Measurements from ENCODE around the gene RBMS3. TPM values are rescaled to one million over a fixed set of nuclear protein-coding genes. Genes with fewer than 3 reads are reported as not detected.

RBMS3 gene
- total and polyA plus RNA-seq, 2 of the 8 experiments (the other 6 are each of a cell fraction or from before 2014, with no cell fraction given) = 3.7 to 6.9 TPM

DNA sequence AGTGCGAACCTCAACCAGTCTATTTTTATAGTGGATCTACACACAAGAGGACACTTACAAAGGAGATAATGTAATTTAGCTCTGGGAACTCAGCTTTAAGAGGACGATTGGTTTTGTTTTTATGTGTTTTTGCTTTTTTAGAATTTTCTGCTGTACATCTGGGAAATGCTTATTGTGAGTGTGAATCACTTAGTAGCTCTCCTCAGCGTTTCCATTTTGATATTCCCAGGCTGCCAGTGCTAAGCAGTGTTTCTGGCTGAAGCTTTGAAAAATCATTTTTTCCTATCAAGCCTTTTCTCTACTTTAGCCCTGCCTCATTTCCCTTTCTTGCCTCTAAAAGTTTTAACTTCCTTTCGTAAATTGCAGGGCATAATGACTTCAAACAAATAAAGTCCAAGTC, 117.9 kb downstream of the RBMS3 start:
- Histone ChIP-seq H3K9me3 (ENCODE audit: insufficient read depth in 2 of 2, low read depth in 1 of 2, low read length in 1 of 2) (peaks cover under 1 to 6% of the 10 kb centered on the region in 2 experiments; a peak in 3 of 4 replicates), H2BK120ac (replicated peaks; ENCODE audit: low read depth, low read length) (no peak overlapping the region), H3K79me1 (ENCODE audit: low read depth, low read length) (no peaks in the 10 kb centered on the region), H2BK15ac (ENCODE audit: low read length) (no peak overlapping the region), H3K27ac (ENCODE audit: low read depth, low read length) (no peak overlapping the region), H3K36me3 (ENCODE audit: control insufficient read depth in 2 of 4, insufficient read depth in 4 of 4, low read length in 3 of 4) (no peaks in the 10 kb centered on the region; a peak in 1 of 8 replicates), H3K4me1 (replicated peaks in 1 of 4; ENCODE audit: control insufficient read depth in 3 of 4, insufficient read depth in 4 of 4, low read length in 3 of 4) (no peaks in the 10 kb centered on the region), H2AFZ (ENCODE audit: low read length) (no peak overlapping the region), H3K18ac (ENCODE audit: extremely low read depth, low read length) (no peak overlapping the region), H3K27me3 (replicated peaks in 1 of 4; ENCODE audit: control insufficient read depth in 3 of 4, extremely low read depth in 1 of 4, insufficient read depth in 3 of 4, low read length in 3 of 4) (no peaks in the 10 kb centered on the region), H3K23ac (ENCODE audit: insufficient read length) (no peak overlapping the region), H3K23me2 (ENCODE audit: low read depth, low read length) (no peaks in the 10 kb centered on the region), H3K56ac (replicated peaks; ENCODE audit: insufficient read length, low read depth, low read length) (no peak overlapping the region), H2AK5ac (ENCODE audit: low read depth, low read length) (no peak overlapping the region), H2BK12ac (ENCODE audit: low read depth, low read length) (no peak overlapping the region), H2BK20ac (ENCODE audit: low read length) (no peak overlapping the region), H4K20me1 (replicated peaks in 1 of 2; ENCODE audit: control insufficient read depth in 1 of 2, insufficient read depth in 2 of 2, low read length in 2 of 2) (no peaks in the 10 kb centered on the region), H3K14ac (ENCODE audit: insufficient read length) (no peak overlapping the region), H3K4me3 (ENCODE audit: extremely low read depth in 1 of 4, insufficient read depth in 2 of 4, low read depth in 3 of 4, low read length in 4 of 4) (no peak overlapping the region), H2BK5ac (ENCODE audit: low read depth, low read length) (no peak overlapping the region), H4K8ac (ENCODE audit: extremely low read depth, insufficient read depth, low read length) (no peak overlapping the region), H3K79me2 (ENCODE audit: control insufficient read depth in 1 of 2, insufficient read depth in 2 of 2, low read length in 2 of 2) (no peaks in the 10 kb centered on the region), H3K4me2 (ENCODE audit: insufficient read depth in 1 of 2, low read depth in 2 of 2, low read length in 2 of 2) (no peak overlapping the region), H3K4ac (replicated peaks; ENCODE audit: insufficient read length, low read depth, low read length) (no peak overlapping the region), H4K5ac (ENCODE audit: insufficient read length, low read depth, low read length) (no peak overlapping the region), H4K91ac (replicated peaks; ENCODE audit: insufficient read length, low read length) (no peak overlapping the region), H3K9ac (replicated peaks in 1 of 4; ENCODE audit: extremely low read depth in 1 of 4, low read depth in 3 of 4, low read length in 3 of 4) (no peak overlapping the region)
- no peak for FAIRE-seq
- no peak for DNase-seq (ENCODE audit: low read depth in 1 of 2, low spot score in 2 of 2)
- CTCF ChIA-PET (ENCODE audit: partially characterized antibody) = interaction anchor here (1.5 kb wide), 1 partner anchor 55 kb away, joined by 3 read pairs; no protein-coding TSS in a partner anchor
- POLR2A ChIA-PET (ENCODE audit: partially characterized antibody) = interaction anchor here (0.8 kb wide), 1 partner anchor 27 kb away, joined by 3 read pairs; no protein-coding TSS in a partner anchor
- 87% methylated on average over 4 of the region's 4 CpGs; no CpG with 5 or more reads in 1 of the 2 experiments for whole genome bisulfite sequencing, 2 experiments (ENCODE audit: extremely low coverage in 1 of 2, insufficient coverage in 1 of 2, insufficient read length in 1 of 2, insufficient replicate concordance in 2 of 2, low coverage in 1 of 2, low lambda C conversion rate in 2 of 2, missing lambda C conversion rate in 1 of 2)
- no peak for TF ChIP-seq POU5F1 (IDR thresholded peaks at IDR 0.05; ENCODE audit: low read depth, low read length)
- TF ChIP-seq HDAC6 (IDR thresholded peaks at IDR 0.05; ENCODE audit: low read depth, low read length) = no peak
- no peak for TF ChIP-seq TBP (IDR thresholded peaks at IDR 0.05; ENCODE audit: low read depth, low read length)
- TF ChIP-seq EZH2 (IDR thresholded peaks at IDR 0.05; ENCODE audit: low read depth, low read length, severe bottlenecking) = no peak
- no peak for TF ChIP-seq SIX5 (IDR thresholded peaks at IDR 0.05; ENCODE audit: low read depth, low read length)
- no peak for TF ChIP-seq RNF2 (IDR thresholded peaks at IDR 0.05; ENCODE audit: borderline replicate concordance, low read depth, low read length, missing control alignments, poor library complexity, severe bottlenecking)
- TF ChIP-seq NRF1 (IDR thresholded peaks at IDR 0.05; ENCODE audit: low read depth, low read length) = no peak
- TF ChIP-seq EP300 (IDR thresholded peaks at IDR 0.05; ENCODE audit: borderline replicate concordance in 1 of 2, low read depth in 2 of 2, low read length in 2 of 2) = no peak
- TF ChIP-seq CTBP2 (IDR thresholded peaks at IDR 0.05; ENCODE audit: borderline replicate concordance, insufficient read depth, insufficient read length, low read length) = no peak
- TF ChIP-seq ZNF274 (IDR thresholded peaks at IDR 0.05; ENCODE audit: borderline replicate concordance, extremely low read depth, low read length) = no peak
- no peak for TF ChIP-seq USF2 (IDR thresholded peaks at IDR 0.05; ENCODE audit: low read length)
- no peak for TF ChIP-seq TAF1 (IDR thresholded peaks at IDR 0.05; ENCODE audit: low read depth, low read length)
